Fibroblast of the aortic adventitia (primary cell): ENCODE measurements around the gene CNTFR. TPM values are rescaled to one million over a fixed set of nuclear protein-coding genes. Genes with fewer than 3 reads are reported as not detected.
A peak's percentile ranks its signal among the peaks of the same experiment; 100 is the strongest.

ENCODE experiments used
- DNase-seq: peaks from one replicate; pipeline ENCODE4 v3.0.0-alpha.2; 2010; ENCODE audit warnings: low read depth
- H3K4me3 ChIP-seq: 2 replicates; pipeline ENCODE4 v1.5.1; 2011; ENCODE audit warnings: low read depth, mild to moderate bottlenecking, control low read depth, low read length, moderate library complexity
- CTCF ChIP-seq: IDR thresholded peaks from 2 replicates; pipeline ENCODE4 v1.5.1; 2011; ENCODE audit warnings: mild to moderate bottlenecking, low read length, control low read depth, inconsistent platforms; ENCODE audit not compliant: insufficient read depth
- total RNA-seq: library from RNA; depleted of rRNA; stranded (reverse); fragments of >200 nt; gene quantifications from 2 replicates; pipeline ENCODE4 v1.2.3, GENCODE V29; 2012; ENCODE audit warnings: low replicate concordance

CNTFR gene
- total RNA-seq, 1 donor: not detected

GRCh38 chr9:34579104-34579807 lies 10.3 kb downstream of the CNTFR start:
- no peak for DNase-seq
- no peak overlapping the region for H3K4me3 ChIP-seq
- TF ChIP-seq CTCF: no peak

GRCh38 chr9:34578241-34579103 lies 11.1 kb downstream of the CNTFR start:
- DNase-seq: peak; percentile 23
- TF ChIP-seq CTCF: no peak

GRCh38 chr9:34577400-34578240 lies 11.9 kb downstream of the CNTFR start:
- H3K4me3 ChIP-seq: no peak overlapping the region
- no peak for DNase-seq
- TF ChIP-seq CTCF: no peak

More at GRCh38 chr9:34578241-34579103, 11.1 kb downstream of the CNTFR start:
- H3K4me3 ChIP-seq: no peak overlapping the region

- DNase-seq: no peak
- no peak overlapping the region for H3K4me3 ChIP-seq
- TF ChIP-seq CTCF: no peak
Observed at GRCh38 chr9:34576597-34577399, 12.7 kb downstream of the CNTFR start.

GRCh38 chr9:34575862-34576596 lies 13.5 kb downstream of the CNTFR start:
- no peak overlapping the region for H3K4me3 ChIP-seq
- no peak for DNase-seq
- no peak for TF ChIP-seq CTCF
